ENCODE measurements around the gene PLXNA2. TPM values are rescaled to one million over a fixed set of nuclear protein-coding genes. Genes with fewer than 3 reads are reported as not detected.

The PLXNA2 gene
- total RNA-seq, 1 donor from 2014 or later: 14.4 TPM

GRCh38 chr1:208077232-208078075 is 166.7 kb downstream of the PLXNA2 start:
- ATAC-seq (ENCODE audit: poor library complexity) (peak; percentile 53), DNase-seq (no peak)
- intact Hi-C loops (cut with DNase I): no loop called here

GRCh38 chr1:208074353-208074752 is 169.8 kb downstream of the PLXNA2 start:
- no peak for DNase-seq
- intact Hi-C loops (cut with DNase I): no loop called here
- no peak for ATAC-seq (ENCODE audit: poor library complexity)

GRCh38 chr1:208071435-208072031 is 172.7 kb downstream of the PLXNA2 start:
- ATAC-seq (ENCODE audit: poor library complexity) (no peak), DNase-seq (no peak)
- intact Hi-C loops (cut with DNase I): no loop called here

GRCh38 chr1:208069908-208070307 is 174.3 kb downstream of the PLXNA2 start:
- intact Hi-C loops (cut with DNase I): no loop called here
- ATAC-seq (ENCODE audit: poor library complexity): no peak
- DNase-seq: no peak

GRCh38 chr1:208069317-208069716 is 174.9 kb downstream of the PLXNA2 start:
- intact Hi-C loops (cut with DNase I): no loop called here
- no peak for ATAC-seq (ENCODE audit: poor library complexity)
- no peak for DNase-seq

GRCh38 chr1:208068908-208069307 is 175.3 kb downstream of the PLXNA2 start:
- intact Hi-C loops (cut with DNase I): no loop called here
- DNase-seq: no peak
- no peak for ATAC-seq (ENCODE audit: poor library complexity)

GRCh38 chr1:208068407-208068806 is 175.8 kb downstream of the PLXNA2 start:
- DNase-seq: no peak
- intact Hi-C loops (cut with DNase I): no loop called here
- no peak for ATAC-seq (ENCODE audit: poor library complexity)

GRCh38 chr1:208066583-208066982 is 177.6 kb downstream of the PLXNA2 start:
- ATAC-seq (ENCODE audit: poor library complexity) (no peak), DNase-seq (no peak)
- intact Hi-C loops (cut with DNase I): no loop called here

- peak; percentile 55 for ATAC-seq (ENCODE audit: poor library complexity)
- intact Hi-C loops (cut with DNase I): no loop called here
- no peak for DNase-seq
Observed at GRCh38 chr1:208065862-208066261, 178.3 kb downstream of the PLXNA2 start.

- intact Hi-C loops (cut with DNase I): no loop called here
- DNase-seq (no peak), ATAC-seq (ENCODE audit: poor library complexity) (peak; percentile 41)
Observed at GRCh38 chr1:208061632-208062031, 182.6 kb downstream of the PLXNA2 start.

GRCh38 chr1:208061118-208061517 is 183.1 kb downstream of the PLXNA2 start:
- intact Hi-C loops (cut with DNase I): no loop called here
- ATAC-seq (ENCODE audit: poor library complexity) (no peak), DNase-seq (no peak)

- DNase-seq (no peak), ATAC-seq (ENCODE audit: poor library complexity) (no peak)
- intact Hi-C loops (cut with DNase I): no loop called here
Observed at GRCh38 chr1:208060215-208060869, 183.8 kb downstream of the PLXNA2 start.

- intact Hi-C loops (cut with DNase I): no loop called here
- no peak for ATAC-seq (ENCODE audit: poor library complexity)
- no peak for DNase-seq
Observed at GRCh38 chr1:208059409-208060001, 184.7 kb downstream of the PLXNA2 start.

GRCh38 chr1:208058756-208059155 is 185.4 kb downstream of the PLXNA2 start:
- no peak for ATAC-seq (ENCODE audit: poor library complexity)
- intact Hi-C loops (cut with DNase I): no loop called here
- no peak for DNase-seq

GRCh38 chr1:208058267-208058666 is 185.9 kb downstream of the PLXNA2 start:
- no peak for DNase-seq
- ATAC-seq (ENCODE audit: poor library complexity): no peak
- intact Hi-C loops (cut with DNase I): no loop called here

GRCh38 chr1:208057056-208057455 is 187.1 kb downstream of the PLXNA2 start:
- no peak for DNase-seq
- ATAC-seq (ENCODE audit: poor library complexity): no peak
- intact Hi-C loops (cut with DNase I): no loop called here

- intact Hi-C loops (cut with DNase I): no loop called here
- DNase-seq: no peak
- ATAC-seq (ENCODE audit: poor library complexity): no peak
Observed at GRCh38 chr1:208055535-208055934, 188.6 kb downstream of the PLXNA2 start.

GRCh38 chr1:208054911-208055379 is 189.2 kb downstream of the PLXNA2 start:
- ATAC-seq (ENCODE audit: poor library complexity) (no peak), DNase-seq (no peak)
- intact Hi-C loops (cut with DNase I): no loop called here

- intact Hi-C loops (cut with DNase I): no loop called here
- ATAC-seq (ENCODE audit: poor library complexity): no peak
- DNase-seq: no peak
Observed at GRCh38 chr1:208054485-208054884, 189.7 kb downstream of the PLXNA2 start.

All from Right ventricle myocardium superior (tissue), 1 donor.